SH-SY5Y (cell line): ENCODE data around the gene RERE.

ENCODE experiments used
- GATA2 ChIP-seq: IDR thresholded peaks from 2 replicates; pipeline ENCODE4 v1.6.1; 2011; ENCODE audit warnings: mild to moderate bottlenecking, low read depth, low read length
- GATA3 ChIP-seq: IDR thresholded peaks from 2 replicates; pipeline ENCODE4 v1.6.1; 2011; ENCODE audit warnings: low read depth, mild to moderate bottlenecking, low read length, moderate library complexity

- TF ChIP-seq GATA2 (no peak), GATA3 (no peak)
These were observed 132.0 kb downstream of the RERE start for GRCh38 chr1:8685463-8685862.
